GM23248 (cell line): ENCODE results near the gene CDH22.

Experiments used
- EZH2 ChIP-seq: fragments of 200-600 bp; sonication (generic); IDR thresholded peaks from 2 replicates; pipeline ENCODE4 v1.6.1; 2018; ENCODE audit warnings: antibody characterized with exemption, mild to moderate bottlenecking; ENCODE audit not compliant: insufficient read depth, poor library complexity, severe bottlenecking
- EZH2phosphoT487 ChIP-seq: fragments of 200-600 bp; sonication (generic); IDR thresholded peaks from 2 replicates; pipeline ENCODE4 v1.6.1; 2018; ENCODE audit warnings: antibody characterized with exemption, moderate library complexity, mild to moderate bottlenecking, low read depth; ENCODE audit not compliant: insufficient read depth

GRCh38 chr20:46352370-46352938 is 44.2 kb upstream of the CDH22 start:
- TF ChIP-seq EZH2phosphoT487 (no peak), EZH2 (no peak)
